WTC11 (cell line): ENCODE data around the gene MYL5.

Experiments
- CREB1 ChIP-seq: sonication (generic); formaldehyde crosslinking; IDR thresholded peaks from 2 replicates; pipeline ENCODE4 v1.8.0; 2023; ENCODE audit warnings: mild to moderate bottlenecking, missing genetic modification reagents
- CTCF ChIP-seq: fragments of 200-600 bp; IDR thresholded peaks from 2 replicates; pipeline ENCODE4 v1.8.0; 2022; ENCODE audit warnings: antibody characterized with exemption
- E2F1 ChIP-seq: sonication (generic); formaldehyde crosslinking; IDR thresholded peaks from 2 replicates; pipeline ENCODE4 v1.8.0; 2022; ENCODE audit warnings: mild to moderate bottlenecking, missing genetic modification reagents
- E2F4 ChIP-seq: sonication (generic); formaldehyde crosslinking; IDR thresholded peaks from 2 replicates; pipeline ENCODE4 v1.8.1; 2022; ENCODE audit warnings: low read depth, mild to moderate bottlenecking, moderate library complexity, missing genetic modification reagents, borderline replicate concordance
- E2F5 ChIP-seq: sonication (generic); formaldehyde crosslinking; IDR thresholded peaks from 2 replicates; pipeline ENCODE4 v1.8.1; 2022; ENCODE audit warnings: mild to moderate bottlenecking, moderate library complexity, missing genetic modification reagents
- FOXP1 ChIP-seq: sonication (generic); formaldehyde crosslinking; IDR thresholded peaks from 2 replicates; pipeline ENCODE4 v1.8.0; 2022; ENCODE audit warnings: missing genetic modification reagents, mild to moderate bottlenecking, moderate library complexity, borderline replicate concordance
- GABPB1 ChIP-seq: sonication (generic); formaldehyde crosslinking; IDR thresholded peaks from 2 replicates; pipeline ENCODE4 v1.8.1; 2023; ENCODE audit warnings: mild to moderate bottlenecking, missing genetic modification reagents
- GTF2I ChIP-seq: fragments of 250-450 bp; sonication (Bioruptor Pico); conservative IDR thresholded peaks from 2 replicates; pipeline ENCODE4 v1.4.0; 2021; ENCODE audit warnings: mild to moderate bottlenecking
- MAX ChIP-seq: sonication (generic); formaldehyde crosslinking; IDR thresholded peaks from 2 replicates; pipeline ENCODE4 v1.8.0; 2022; ENCODE audit warnings: mild to moderate bottlenecking, missing genetic modification reagents
- STAT6 ChIP-seq: sonication (generic); formaldehyde crosslinking; conservative IDR thresholded peaks from 2 replicates; pipeline ENCODE4 v1.8.1; 2023; ENCODE audit warnings: mild to moderate bottlenecking, low read depth, missing genetic modification reagents, moderate library complexity
- ZBTB21 ChIP-seq: sonication (generic); formaldehyde crosslinking; IDR thresholded peaks from 2 replicates; pipeline ENCODE4 v1.8.1; 2023; ENCODE audit warnings: mild to moderate bottlenecking, missing genetic modification reagents, borderline replicate concordance
- ZNF423 ChIP-seq: fragments of 250-450 bp; sonication (Bioruptor Pico); IDR thresholded peaks from 2 replicates; pipeline ENCODE4 v2.1.2; 2022; ENCODE audit warnings: mild to moderate bottlenecking, moderate library complexity

GRCh38 chr4:680928-681645, 6.7 kb downstream of the MYL5 start:
- TF ChIP-seq STAT6 (CRISPR knock-in tag) (no peak), CTCF (no peak), ZNF423 (CRISPR knock-in tag) (no peak), E2F4 (CRISPR knock-in tag) (no peak), MAX (CRISPR knock-in tag) (no peak), GTF2I (CRISPR knock-in tag) (no peak), CREB1 (CRISPR knock-in tag) (no peak), E2F1 (CRISPR knock-in tag) (no peak), GABPB1 (CRISPR knock-in tag) (no peak), E2F5 (no peak), ZBTB21 (CRISPR knock-in tag) (no peak), FOXP1 (no peak)
